Stimulated activated naive CD8-positive, alpha-beta T cell treated with anti-CD3 and anti-CD28 coated beads, Interleukin-15, Interleukin-2, amounts not matched to agents 100 ng/mL and 50 ng/mL, for 24 hours (primary cell): ENCODE data around the gene UNC5B.
"Not testable (repeated sequence)": the region's sequence is repeated elsewhere in the genome, so short reads cannot be mapped to it uniquely, and the experiment has no call there.

Experiments used
- H3K27ac Mint-ChIP-seq: one replicate; pipeline ENCODE4 v1.8.0; 2021; ENCODE audit warnings: mild to moderate bottlenecking, mixed read lengths
- H3K27me3 Mint-ChIP-seq: one replicate; pipeline ENCODE4 v1.8.0; 2021; ENCODE audit warnings: mixed read lengths
- H3K36me3 Mint-ChIP-seq: one replicate; pipeline ENCODE4 v1.8.0; 2021; ENCODE audit warnings: low read depth, mixed read lengths
- H3K4me1 Mint-ChIP-seq: one replicate; pipeline ENCODE4 v1.8.0; 2021; ENCODE audit warnings: low read depth, mixed read lengths
- H3K4me3 Mint-ChIP-seq: one replicate; pipeline ENCODE4 v1.8.0; 2021; ENCODE audit warnings: mild to moderate bottlenecking, mixed read lengths
- H3K9me3 Mint-ChIP-seq: one replicate; pipeline ENCODE4 v1.8.0; 2021; ENCODE audit warnings: mixed read lengths

UNC5B gene

DNA sequence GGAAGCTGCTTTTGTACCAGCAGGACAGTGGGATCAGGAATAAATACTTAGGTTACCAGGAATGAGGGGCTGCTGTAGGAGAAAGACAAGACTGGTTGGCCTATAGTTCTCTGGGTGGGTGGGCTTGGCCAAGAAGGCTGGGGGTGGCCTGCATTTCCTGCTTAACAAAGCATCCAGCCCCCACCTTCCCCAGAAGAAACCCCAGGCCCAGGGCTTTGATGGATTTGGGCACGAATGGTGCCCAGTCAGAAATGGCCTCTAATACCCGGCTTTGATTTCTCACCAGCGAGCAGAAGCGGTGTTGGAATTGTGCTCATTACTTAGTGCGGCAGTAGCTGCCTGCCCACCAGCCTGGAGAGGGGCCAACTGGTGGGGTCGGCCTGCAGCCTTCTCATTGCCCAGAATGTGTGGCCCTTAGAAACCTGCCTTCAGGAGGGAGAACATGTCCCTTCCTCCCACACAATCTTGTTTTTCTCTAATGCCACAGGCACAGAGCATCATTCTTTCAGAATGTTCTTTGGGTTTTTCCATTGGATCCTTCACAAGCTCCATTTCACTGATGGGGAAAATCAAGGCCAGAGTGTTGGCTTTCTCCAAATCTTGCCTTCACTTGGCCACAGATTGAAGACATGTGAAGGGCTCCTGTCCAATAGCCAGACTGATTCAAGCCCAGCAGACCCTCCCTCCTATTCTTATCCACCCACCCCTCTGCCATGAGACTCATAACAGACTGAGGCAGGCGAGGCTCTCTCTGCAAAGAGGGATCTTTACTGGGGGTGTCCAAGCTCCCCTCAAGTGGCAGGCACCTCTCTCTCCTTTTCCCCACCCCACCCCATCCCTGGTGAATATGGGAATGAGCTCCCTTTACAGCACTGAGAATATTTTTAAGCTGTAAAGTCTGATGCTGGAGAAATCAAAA, 2.5 kb downstream of the UNC5B start:
- H3K9me3 Mint-ChIP-seq = no peaks in the 10 kb centered on the region
- no peaks in the 10 kb centered on the region for H3K36me3 Mint-ChIP-seq
- H3K27me3 Mint-ChIP-seq = peaks cover 62% of the 10 kb centered on the region
- H3K27ac Mint-ChIP-seq = no peak overlapping the region
- H3K4me3 Mint-ChIP-seq = no peak overlapping the region
- H3K4me1 Mint-ChIP-seq = peaks cover 15% of the 10 kb centered on the region

DNA sequence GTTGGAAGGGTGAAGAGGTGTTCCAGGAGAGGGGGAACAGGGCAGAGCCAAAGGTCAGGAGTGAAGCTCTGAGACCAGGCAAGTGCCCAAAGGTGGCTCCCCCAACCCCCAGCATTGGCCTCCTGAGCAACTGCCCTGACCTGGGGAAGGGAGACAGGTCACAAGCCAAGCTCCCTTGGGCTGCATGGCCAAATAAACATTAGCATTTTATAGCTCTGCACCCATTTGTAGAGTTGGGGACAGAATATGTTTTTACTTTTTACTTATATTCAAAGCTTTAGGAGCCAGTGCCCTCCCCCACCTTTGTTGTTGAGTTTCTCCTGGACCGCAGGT, 4.0 kb downstream of the UNC5B start:
- Mint-ChIP-seq H3K36me3 (no peaks in the 10 kb centered on the region), H3K27ac (no peak overlapping the region), H3K27me3 (peaks cover 52% of the 10 kb centered on the region), H3K4me1 (peaks cover 15% of the 10 kb centered on the region), H3K9me3 (no peaks in the 10 kb centered on the region), H3K4me3 (no peak overlapping the region)

DNA sequence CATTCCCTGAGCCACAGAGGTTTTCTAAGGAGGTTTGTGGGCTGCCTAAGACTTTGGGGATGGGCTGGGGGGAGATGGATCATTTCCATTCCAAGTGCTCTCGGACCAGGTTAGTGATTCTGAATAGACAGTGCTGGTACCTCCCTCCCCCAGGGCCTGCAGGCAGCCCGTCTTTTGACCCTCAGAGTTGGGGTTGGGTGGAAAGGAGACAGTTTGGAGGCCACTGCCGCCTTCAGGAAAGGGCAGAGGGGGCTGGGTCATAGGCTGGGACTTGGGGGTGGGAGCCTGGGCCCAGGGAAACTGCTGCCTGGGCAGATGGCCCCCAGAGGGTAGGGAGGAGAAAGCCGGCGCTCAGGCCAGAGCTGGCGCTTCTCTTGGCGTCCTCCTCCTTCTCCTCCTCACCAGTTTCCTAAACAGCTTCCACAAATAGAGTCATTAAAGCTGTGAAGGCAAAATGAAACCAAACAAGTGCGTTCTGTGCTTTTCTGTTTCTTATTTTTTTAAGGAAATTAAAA, 4.4 kb downstream of the UNC5B start:
- no peak overlapping the region for H3K4me3 Mint-ChIP-seq
- H3K4me1 Mint-ChIP-seq = peaks cover 11% of the 10 kb centered on the region
- no peak overlapping the region for H3K27ac Mint-ChIP-seq
- H3K9me3 Mint-ChIP-seq = no peaks in the 10 kb centered on the region
- peaks cover 47% of the 10 kb centered on the region for H3K27me3 Mint-ChIP-seq
- no peaks in the 10 kb centered on the region for H3K36me3 Mint-ChIP-seq

DNA sequence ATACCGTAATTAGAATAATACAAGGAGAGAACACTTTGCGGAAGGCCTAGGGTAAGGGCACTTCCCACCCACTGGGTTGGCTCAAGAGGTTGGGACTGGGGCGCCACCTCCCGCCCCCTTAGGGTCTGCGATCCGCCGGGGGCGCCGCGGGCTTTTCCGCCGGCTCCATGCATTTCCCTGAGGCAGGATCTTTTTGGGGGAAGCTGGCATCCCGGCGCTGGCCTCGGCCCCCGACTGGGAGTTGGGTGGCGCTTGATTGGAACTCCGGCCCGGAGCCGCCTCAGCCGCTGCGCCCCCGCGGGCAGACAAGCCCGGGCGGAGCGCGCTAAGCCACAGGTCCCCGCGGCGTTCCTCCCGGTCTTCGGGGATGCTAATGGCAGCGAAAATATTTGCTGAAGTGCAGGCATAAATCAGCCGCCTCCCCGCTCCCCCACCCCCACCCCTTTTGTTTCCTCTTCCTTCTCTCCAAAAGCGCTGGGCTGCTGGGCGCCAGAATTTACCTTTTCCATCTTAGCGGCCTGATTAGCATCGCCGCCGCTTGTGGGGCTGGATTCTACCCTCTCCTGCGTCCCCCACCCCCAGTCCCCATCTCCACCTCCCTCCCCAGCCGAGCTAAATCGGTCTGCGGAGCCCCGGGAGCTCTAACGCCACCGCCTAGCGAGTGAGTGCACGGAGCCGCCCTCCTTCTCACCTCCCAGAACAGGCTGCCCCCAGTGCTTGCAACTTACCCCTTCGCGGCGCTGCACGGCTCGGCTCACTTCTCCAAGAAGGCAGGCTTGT, 5.1 kb downstream of the UNC5B start:
- no peak overlapping the region for H3K4me3 Mint-ChIP-seq

DNA sequence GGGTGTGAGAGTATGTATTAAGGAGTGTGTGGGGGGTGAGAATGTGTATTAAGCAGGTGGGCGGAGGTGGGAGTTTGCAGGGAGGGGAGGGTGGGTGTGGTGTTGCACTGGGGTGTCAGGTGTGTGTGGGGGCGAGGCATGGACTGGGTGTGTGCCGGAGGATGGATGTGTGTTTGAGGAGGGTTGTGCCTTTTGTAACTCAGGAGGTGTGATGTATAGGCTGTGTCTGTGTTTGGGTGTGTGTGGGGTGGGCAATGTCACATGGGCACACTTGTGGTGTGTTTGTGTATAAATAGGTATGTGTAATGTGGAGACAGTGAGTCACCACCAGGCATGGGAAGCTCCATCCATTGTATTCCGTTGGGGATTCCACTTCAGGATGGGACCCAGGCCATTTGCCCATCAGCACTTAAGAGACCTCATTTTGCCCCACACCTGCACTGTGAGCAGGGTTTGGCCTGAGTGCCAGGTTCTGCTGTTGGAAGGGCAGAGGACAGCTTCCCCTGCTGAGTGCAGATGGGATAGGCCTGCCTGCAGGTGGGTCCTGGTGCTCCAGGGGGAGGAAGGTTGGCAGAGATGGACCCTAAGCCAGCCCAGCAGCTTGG, 5.8 kb downstream of the UNC5B start:
- Mint-ChIP-seq H3K27ac (no peak overlapping the region), H3K4me3 (no peak overlapping the region), H3K4me1 (peaks cover 6% of the 10 kb centered on the region), H3K9me3 (no peaks in the 10 kb centered on the region), H3K27me3 (peaks cover 42% of the 10 kb centered on the region), H3K36me3 (no peaks in the 10 kb centered on the region)

More for the DNA sequence above, 5.1 kb downstream of the UNC5B start:
- Mint-ChIP-seq H3K27ac (no peak overlapping the region), H3K9me3 (no peaks in the 10 kb centered on the region), H3K4me1 (peaks cover 8% of the 10 kb centered on the region), H3K27me3 (peaks cover 44% of the 10 kb centered on the region), H3K36me3 (no peaks in the 10 kb centered on the region)

DNA sequence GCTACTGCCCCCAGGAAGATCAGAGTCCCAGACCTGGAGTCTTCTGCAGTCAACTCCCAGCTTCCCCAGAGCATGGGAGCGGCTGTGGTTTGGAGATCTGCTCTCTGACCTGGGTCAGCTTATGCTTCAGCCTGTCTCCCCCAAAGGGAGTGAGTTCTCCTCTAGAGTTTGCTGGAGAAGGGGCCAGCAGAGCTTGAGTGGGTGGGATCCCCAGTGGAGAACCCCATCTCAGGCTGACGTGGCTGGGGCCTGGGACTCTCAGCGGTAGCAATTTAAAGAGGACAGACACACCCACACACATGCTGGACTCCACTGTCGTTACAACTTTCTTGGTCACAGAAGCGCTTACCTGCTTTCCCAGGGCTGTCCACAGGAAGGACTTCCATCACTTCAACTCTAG, 6.3 kb downstream of the UNC5B start:
- Mint-ChIP-seq H3K27ac (no peak overlapping the region), H3K9me3 (no peaks in the 10 kb centered on the region), H3K4me1 (peaks cover 3% of the 10 kb centered on the region), H3K36me3 (no peaks in the 10 kb centered on the region), H3K27me3 (peaks cover 39% of the 10 kb centered on the region), H3K4me3 (no peak overlapping the region)

DNA sequence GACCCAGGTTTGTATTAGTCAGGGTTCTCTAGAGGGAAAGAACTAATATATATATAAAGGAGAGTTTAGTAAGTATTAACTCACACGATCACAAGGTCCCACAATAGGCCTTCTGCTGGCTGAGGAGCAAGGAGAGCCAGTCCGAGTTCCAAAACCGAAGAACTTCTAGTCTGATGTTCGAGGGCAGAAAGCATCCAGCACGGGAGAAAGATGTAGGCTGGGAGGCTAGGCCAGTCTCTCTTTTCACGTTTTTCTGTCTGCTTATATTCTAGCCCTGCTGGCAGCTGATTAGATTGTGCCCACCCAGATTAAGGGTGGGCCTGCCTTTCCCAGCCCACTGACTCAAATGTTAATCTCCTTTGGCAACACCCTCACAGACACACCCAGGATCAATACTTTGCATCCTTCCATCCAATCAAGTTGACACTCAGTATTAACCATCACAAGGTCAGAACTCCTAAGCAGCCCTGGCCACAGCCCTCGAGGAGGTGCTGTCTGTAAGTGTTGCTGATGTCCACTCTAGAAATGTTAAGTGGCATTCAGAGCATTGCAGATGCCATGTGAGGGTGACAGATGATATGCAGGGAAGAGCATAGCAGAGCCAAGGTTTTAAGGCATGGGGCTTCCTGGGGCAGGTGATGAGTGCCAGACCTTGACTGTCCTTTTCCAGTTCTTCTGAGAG, 7.0 kb downstream of the UNC5B start:
- H3K4me1 Mint-ChIP-seq, H3K9me3 Mint-ChIP-seq, H3K4me3 Mint-ChIP-seq, H3K27ac Mint-ChIP-seq, H3K36me3 Mint-ChIP-seq: not testable (repeated sequence)
- peaks cover 32% of the 10 kb centered on the region for H3K27me3 Mint-ChIP-seq

DNA sequence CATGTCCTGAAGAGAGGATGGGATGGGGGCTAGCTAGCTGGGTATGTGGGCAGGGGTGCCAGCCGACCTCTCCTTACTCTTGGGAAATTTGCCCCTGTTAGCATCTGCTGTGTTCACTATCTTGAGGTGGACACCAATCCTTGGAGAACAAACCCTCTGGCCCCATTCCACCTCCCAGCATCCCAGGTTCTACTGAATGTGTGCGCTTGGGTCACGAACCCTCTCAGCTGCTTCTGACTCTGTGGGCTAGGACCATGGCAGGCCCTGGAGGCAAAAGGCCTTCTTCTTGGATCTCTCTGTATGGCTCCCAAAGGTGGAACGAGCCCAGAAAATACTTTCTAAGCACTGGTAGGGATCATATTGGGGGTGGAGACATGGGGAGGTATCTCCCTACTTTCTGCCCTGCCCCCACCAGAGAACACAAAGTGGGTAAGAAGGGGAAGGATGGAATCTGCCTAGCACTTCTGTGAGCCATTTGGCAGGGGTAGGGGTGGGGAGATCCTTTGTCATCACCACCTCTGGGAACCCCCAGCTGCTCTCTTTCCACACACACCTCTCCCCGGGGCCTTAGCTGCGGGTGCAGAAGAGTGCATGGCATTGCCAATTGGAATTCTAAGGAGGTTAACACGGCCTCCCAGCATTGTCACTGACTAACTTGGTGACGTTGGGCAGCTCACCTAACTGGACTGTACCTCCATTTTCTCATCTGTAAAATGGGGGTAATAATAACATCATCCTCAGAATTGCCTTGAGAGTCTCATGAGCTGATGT, 7.7 kb downstream of the UNC5B start:
- no peaks in the 10 kb centered on the region for H3K36me3 Mint-ChIP-seq
- H3K27ac Mint-ChIP-seq = no peak overlapping the region
- H3K9me3 Mint-ChIP-seq = no peaks in the 10 kb centered on the region
- H3K4me1 Mint-ChIP-seq = no peaks in the 10 kb centered on the region
- H3K27me3 Mint-ChIP-seq = peaks cover 25% of the 10 kb centered on the region
- no peak overlapping the region for H3K4me3 Mint-ChIP-seq

DNA sequence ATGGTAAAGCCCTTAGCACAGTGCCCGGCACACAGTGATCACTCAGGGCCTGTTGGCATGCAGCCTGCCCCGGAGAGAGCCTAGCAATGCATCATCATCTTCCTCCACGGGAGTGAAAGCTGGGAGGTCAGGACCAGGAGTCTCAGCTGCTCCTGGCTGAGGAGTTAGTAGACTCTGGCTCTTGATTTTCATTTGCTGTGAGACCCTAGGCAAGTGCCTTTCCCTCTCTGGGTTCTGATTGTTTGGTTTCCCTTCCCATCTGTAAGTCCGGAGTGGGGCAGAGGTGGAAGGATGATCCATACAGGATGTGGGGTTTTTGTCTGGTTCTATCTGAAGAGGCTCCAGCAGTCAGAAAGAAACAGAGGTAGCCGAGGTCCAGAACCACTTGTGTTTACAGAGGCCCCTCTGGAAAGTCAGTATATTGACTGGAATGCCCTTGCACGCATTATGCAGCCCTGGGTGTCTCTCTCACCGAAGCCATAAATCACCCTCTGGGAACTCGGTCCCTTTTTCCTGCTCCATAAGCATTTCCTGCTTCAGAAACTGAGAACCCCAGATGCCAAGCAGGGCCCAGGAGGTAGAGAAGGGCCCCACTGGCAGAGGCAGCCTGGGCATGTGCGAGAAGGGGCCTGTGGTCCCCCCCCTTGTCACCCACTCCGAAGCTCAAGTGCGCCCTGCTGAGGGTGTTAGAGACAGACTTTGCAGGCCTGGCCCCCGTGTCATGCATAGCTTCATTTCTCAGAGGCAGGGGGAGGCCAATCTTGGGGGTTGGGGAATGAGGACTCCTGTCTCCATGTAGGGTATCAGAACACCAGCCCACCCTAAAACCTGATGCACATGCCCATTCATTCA, 8.5 kb downstream of the UNC5B start:
- Mint-ChIP-seq H3K27ac (no peak overlapping the region), H3K36me3 (no peaks in the 10 kb centered on the region), H3K4me1 (no peaks in the 10 kb centered on the region), H3K9me3 (no peaks in the 10 kb centered on the region), H3K4me3 (no peak overlapping the region), H3K27me3 (peaks cover 20% of the 10 kb centered on the region)

DNA sequence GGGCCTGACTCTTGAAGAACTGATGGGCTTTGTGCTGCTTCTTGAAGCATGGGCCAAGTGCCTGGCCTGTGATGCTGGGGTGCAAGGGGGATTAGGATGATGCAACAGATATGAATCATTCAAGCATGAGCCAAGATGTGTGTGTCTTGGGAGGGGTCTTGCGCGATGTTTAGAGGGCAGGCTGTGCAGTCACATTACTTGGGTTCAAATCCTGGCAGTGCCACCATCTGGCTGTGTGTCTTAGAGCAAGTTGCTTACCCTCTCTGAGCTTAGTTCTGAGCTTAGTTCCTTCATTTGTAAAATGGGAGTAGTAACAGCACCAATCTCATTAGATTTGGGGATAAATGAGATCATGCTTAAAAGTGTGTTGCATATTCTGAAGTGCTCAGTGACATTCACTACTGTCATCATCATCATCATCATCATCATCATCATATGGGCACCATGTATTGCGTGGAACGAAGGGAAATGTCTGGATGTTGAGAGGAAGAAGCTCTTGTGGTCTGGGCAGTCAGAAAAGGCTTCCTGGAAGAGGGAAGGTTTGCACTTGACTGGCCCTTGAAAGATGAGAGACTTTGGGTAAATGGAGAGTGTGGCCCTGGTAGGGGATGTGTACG, 9.3 kb downstream of the UNC5B start:
- Mint-ChIP-seq H3K4me1 (no peaks in the 10 kb centered on the region), H3K4me3 (no peak overlapping the region), H3K27ac (no peak overlapping the region), H3K9me3 (no peaks in the 10 kb centered on the region), H3K27me3 (peaks cover 15% of the 10 kb centered on the region), H3K36me3 (no peaks in the 10 kb centered on the region)

DNA sequence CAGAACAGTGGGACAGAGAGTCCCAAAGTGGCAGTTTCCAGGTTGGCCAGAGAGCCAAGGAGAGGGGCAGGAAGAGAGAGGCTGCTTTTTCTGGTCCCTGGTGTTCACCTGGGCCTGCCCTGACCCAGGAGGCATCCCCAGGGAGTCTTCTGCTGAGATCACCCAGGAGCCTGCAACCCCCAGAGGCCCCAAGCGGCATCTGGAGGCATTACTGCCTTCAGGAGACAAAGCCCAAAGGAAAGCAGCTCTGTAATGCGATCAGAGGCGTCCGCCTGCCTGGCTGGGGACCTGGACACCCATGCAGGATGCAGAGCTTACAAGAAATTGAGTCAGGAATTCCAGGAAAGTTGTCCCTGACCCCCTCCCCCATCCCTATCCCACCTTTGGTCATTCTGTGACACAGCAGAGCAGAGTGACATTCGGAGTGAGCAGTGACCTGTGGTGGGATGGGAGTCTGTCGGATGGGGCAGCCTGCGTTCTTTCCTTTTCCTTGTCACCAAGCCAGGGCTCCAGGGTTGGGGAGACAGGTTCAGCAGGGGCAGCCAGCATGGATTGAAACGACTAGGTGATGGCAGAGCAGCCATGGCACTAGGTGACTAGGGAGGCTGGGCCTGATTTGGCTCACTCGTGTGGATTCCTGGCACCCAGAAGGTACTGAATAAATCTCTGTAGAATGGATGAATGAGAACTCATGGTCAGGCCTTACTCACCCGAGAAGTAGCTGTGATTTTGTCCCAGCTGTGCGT, 10.4 kb downstream of the UNC5B start:
- Mint-ChIP-seq H3K4me3 (no peak overlapping the region), H3K9me3 (no peaks in the 10 kb centered on the region), H3K36me3 (no peaks in the 10 kb centered on the region), H3K4me1 (no peaks in the 10 kb centered on the region), H3K27me3 (peaks cover 10% of the 10 kb centered on the region), H3K27ac (no peak overlapping the region)

DNA sequence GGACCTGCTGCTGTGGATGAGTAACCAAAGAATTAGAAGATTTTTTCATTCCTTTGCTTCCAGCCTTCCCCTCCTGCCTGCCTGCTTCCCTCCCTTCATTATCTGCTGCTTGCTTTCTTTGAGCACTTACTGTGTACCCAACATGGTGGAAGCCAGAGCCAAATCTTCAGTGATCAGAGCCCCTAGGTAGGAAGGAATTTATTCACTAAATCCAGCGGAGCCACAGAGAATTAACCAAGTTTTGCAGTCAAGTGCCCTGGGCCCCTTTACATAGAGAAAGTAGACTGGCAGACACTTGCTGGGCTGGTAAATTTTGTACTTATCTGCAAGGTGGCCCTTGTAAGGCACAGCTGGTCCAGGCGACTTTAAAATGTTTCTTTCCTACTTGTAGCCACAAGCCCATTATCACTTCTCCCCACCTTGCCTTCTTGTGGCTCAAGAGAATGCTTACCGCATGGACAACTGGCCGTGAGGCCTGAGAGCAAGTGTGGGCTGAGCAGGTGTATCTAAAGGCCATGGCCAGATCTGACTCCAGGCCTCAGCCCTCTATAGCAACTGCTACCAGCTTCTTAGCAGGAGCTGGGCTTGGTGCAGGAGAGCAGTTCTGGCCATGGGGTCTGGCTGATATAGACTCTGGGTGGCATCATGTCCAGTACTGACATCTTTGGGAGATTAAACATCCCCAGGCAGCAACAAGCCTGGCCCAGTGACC, 11.1 kb downstream of the UNC5B start:
- Mint-ChIP-seq H3K4me3 (no peak overlapping the region), H3K4me1 (no peaks in the 10 kb centered on the region), H3K36me3 (no peaks in the 10 kb centered on the region), H3K27me3 (peaks cover 4% of the 10 kb centered on the region), H3K9me3 (no peaks in the 10 kb centered on the region), H3K27ac (no peak overlapping the region)
